Body of pancreas (tissue), 4 donors: ENCODE results near the gene VPS37B.

ENCODE experiments used
- POLR2A ChIP-seq, 3 donors: fragments of 450-650 bp; IDR thresholded peaks; one replicate each; pipeline ENCODE4 v1.6.1; 2016; ENCODE audit warnings: antibody characterized with exemption in 3 of 3, mild to moderate bottlenecking in 2 of 3
- TF ChIP-seq, protein P1 (sequence below), 7 experiments: fragments of 450-650 bp in 4 of 7; fragments of 200-600 bp in 3 of 7; sonication (generic) in 3 of 7; IDR thresholded peaks; one replicate each; pipeline ENCODE4 v1.5.1; 2016 to 2019; ENCODE audit warnings: antibody characterized with exemption in 7 of 7

GRCh38 chr12:122820138-122820537 is 75.8 kb downstream of the VPS37B start:
- TF ChIP-seq, protein P1, sequence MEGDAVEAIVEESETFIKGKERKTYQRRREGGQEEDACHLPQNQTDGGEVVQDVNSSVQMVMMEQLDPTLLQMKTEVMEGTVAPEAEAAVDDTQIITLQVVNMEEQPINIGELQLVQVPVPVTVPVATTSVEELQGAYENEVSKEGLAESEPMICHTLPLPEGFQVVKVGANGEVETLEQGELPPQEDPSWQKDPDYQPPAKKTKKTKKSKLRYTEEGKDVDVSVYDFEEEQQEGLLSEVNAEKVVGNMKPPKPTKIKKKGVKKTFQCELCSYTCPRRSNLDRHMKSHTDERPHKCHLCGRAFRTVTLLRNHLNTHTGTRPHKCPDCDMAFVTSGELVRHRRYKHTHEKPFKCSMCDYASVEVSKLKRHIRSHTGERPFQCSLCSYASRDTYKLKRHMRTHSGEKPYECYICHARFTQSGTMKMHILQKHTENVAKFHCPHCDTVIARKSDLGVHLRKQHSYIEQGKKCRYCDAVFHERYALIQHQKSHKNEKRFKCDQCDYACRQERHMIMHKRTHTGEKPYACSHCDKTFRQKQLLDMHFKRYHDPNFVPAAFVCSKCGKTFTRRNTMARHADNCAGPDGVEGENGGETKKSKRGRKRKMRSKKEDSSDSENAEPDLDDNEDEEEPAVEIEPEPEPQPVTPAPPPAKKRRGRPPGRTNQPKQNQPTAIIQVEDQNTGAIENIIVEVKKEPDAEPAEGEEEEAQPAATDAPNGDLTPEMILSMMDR (IDR thresholded peaks at IDR 0.05): no peak
- TF ChIP-seq POLR2A (IDR thresholded peaks at IDR 0.05): no peak
